ENCODE results near the gene AMN. TPM values are rescaled to one million over a fixed set of nuclear protein-coding genes. Genes with fewer than 3 reads are reported as not detected.

Gene AMN
- total RNA-seq, 2 donors from 2014 or later = 0.21 to 1.0 TPM

GRCh38 chr14:102944448-102945330 is 22.2 kb downstream of the AMN start:
- Mint-ChIP-seq H3K27me3 (peaks cover 0 to 2% of the 10 kb centered on the region in 2 donors), H3K4me3 (no peak overlapping the region), H3K4me1 (ENCODE audit: low read depth in 2 of 2) (peaks cover 10 to 11% of the 10 kb centered on the region in 2 donors), H3K27ac (no peak overlapping the region), H3K36me3 (no peaks in the 10 kb centered on the region), H3K9me3 (no peaks in the 10 kb centered on the region)
- ATAC-seq = no peak
- DNase-seq (ENCODE audit: low spot score) = no peak

- H3K4me1 Mint-ChIP-seq (ENCODE audit: low read depth in 2 of 2) = peaks cover 10 to 11% of the 10 kb centered on the region in 2 donors
- no peak overlapping the region for H3K4me3 Mint-ChIP-seq
- H3K9me3 Mint-ChIP-seq = no peaks in the 10 kb centered on the region
- ATAC-seq = no peak
- H3K27me3 Mint-ChIP-seq = peaks cover 0 to 2% of the 10 kb centered on the region in 2 donors
- DNase-seq (ENCODE audit: low spot score) = no peak
- no peaks in the 10 kb centered on the region for H3K36me3 Mint-ChIP-seq
- no peak overlapping the region for H3K27ac Mint-ChIP-seq
Measured at GRCh38 chr14:102945346-102946130, 23.1 kb downstream of the AMN start.

GRCh38 chr14:102947321-102948103 is 25.0 kb downstream of the AMN start:
- Mint-ChIP-seq H3K4me3 (no peak overlapping the region), H3K27ac (no peak overlapping the region), H3K36me3 (no peaks in the 10 kb centered on the region), H3K27me3 (peaks cover 0 to 2% of the 10 kb centered on the region in 2 donors), H3K9me3 (no peaks in the 10 kb centered on the region), H3K4me1 (ENCODE audit: low read depth in 2 of 2) (peaks cover 10 to 11% of the 10 kb centered on the region in 2 donors)
- DNase-seq (ENCODE audit: low spot score) = no peak
- ATAC-seq = no peak

GRCh38 chr14:102948698-102949061 is 26.2 kb downstream of the AMN start:
- no peaks in the 10 kb centered on the region for H3K9me3 Mint-ChIP-seq
- DNase-seq (ENCODE audit: low spot score) = no peak
- H3K27ac Mint-ChIP-seq = peak overlapping the region in 1 of 2 donors; percentile 12
- H3K27me3 Mint-ChIP-seq = peaks cover 0 to 2% of the 10 kb centered on the region in 2 donors
- no peaks in the 10 kb centered on the region for H3K36me3 Mint-ChIP-seq
- peak in 1 of 2 donors; percentile 17 for ATAC-seq
- H3K4me3 Mint-ChIP-seq = peak overlapping the region; percentile 74
- peaks cover 10 to 11% of the 10 kb centered on the region in 2 donors for H3K4me1 Mint-ChIP-seq (ENCODE audit: low read depth in 2 of 2)

GRCh38 chr14:102949062-102949800 is 26.8 kb downstream of the AMN start:
- peak; percentile 64 to 77 for ATAC-seq
- no peak for DNase-seq (ENCODE audit: low spot score)
- H3K4me1 Mint-ChIP-seq (ENCODE audit: low read depth in 2 of 2) = peaks cover 10 to 11% of the 10 kb centered on the region in 2 donors
- H3K9me3 Mint-ChIP-seq = no peaks in the 10 kb centered on the region
- no peaks in the 10 kb centered on the region for H3K36me3 Mint-ChIP-seq
- H3K4me3 Mint-ChIP-seq = peak overlapping the region; percentile 74
- H3K27me3 Mint-ChIP-seq = peaks cover 0 to 2% of the 10 kb centered on the region in 2 donors
- peak overlapping the region in 1 of 2 donors; percentile 12 for H3K27ac Mint-ChIP-seq

- Mint-ChIP-seq H3K36me3 (no peaks in the 10 kb centered on the region), H3K27ac (peak overlapping the region in 1 of 2 donors; percentile 12), H3K9me3 (no peaks in the 10 kb centered on the region), H3K27me3 (peaks cover 0 to 2% of the 10 kb centered on the region in 2 donors), H3K4me3 (peak overlapping the region; percentile 74), H3K4me1 (ENCODE audit: low read depth in 2 of 2) (peaks cover 10 to 11% of the 10 kb centered on the region in 2 donors)
- DNase-seq (ENCODE audit: low spot score) (no peak), ATAC-seq (no peak)
Measured at GRCh38 chr14:102949801-102950451, 27.5 kb downstream of the AMN start.

- Mint-ChIP-seq H3K4me1 (ENCODE audit: low read depth in 2 of 2) (peaks cover 10 to 11% of the 10 kb centered on the region in 2 donors), H3K9me3 (no peaks in the 10 kb centered on the region), H3K27ac (no peak overlapping the region), H3K36me3 (no peaks in the 10 kb centered on the region), H3K4me3 (no peak overlapping the region), H3K27me3 (peaks cover 0 to 2% of the 10 kb centered on the region in 2 donors)
- ATAC-seq = no peak
- no peak for DNase-seq (ENCODE audit: low spot score)
Measured at GRCh38 chr14:102951034-102951433, 28.6 kb downstream of the AMN start.

- Mint-ChIP-seq H3K36me3 (no peaks in the 10 kb centered on the region), H3K4me3 (no peak overlapping the region), H3K27me3 (peaks cover 0 to 2% of the 10 kb centered on the region in 2 donors), H3K27ac (no peak overlapping the region), H3K9me3 (no peaks in the 10 kb centered on the region), H3K4me1 (ENCODE audit: low read depth in 2 of 2) (peaks cover 10 to 11% of the 10 kb centered on the region in 2 donors)
- ATAC-seq = no peak
- no peak for DNase-seq (ENCODE audit: low spot score)
Measured at GRCh38 chr14:102951799-102952198, 29.3 kb downstream of the AMN start.

GRCh38 chr14:102952276-102952675 is 29.8 kb downstream of the AMN start:
- Mint-ChIP-seq H3K36me3 (no peaks in the 10 kb centered on the region), H3K4me3 (no peak overlapping the region), H3K27me3 (peaks cover 0 to under 1% of the 10 kb centered on the region in 2 donors), H3K4me1 (ENCODE audit: low read depth in 2 of 2) (peaks cover 9 to 10% of the 10 kb centered on the region in 2 donors), H3K9me3 (no peaks in the 10 kb centered on the region), H3K27ac (no peak overlapping the region)
- DNase-seq (ENCODE audit: low spot score) (no peak), ATAC-seq (no peak)

- DNase-seq (ENCODE audit: low spot score) (no peak), ATAC-seq (no peak)
- peaks cover 9 to 10% of the 10 kb centered on the region in 2 donors for H3K4me1 Mint-ChIP-seq (ENCODE audit: low read depth in 2 of 2)
- H3K27me3 Mint-ChIP-seq = no peaks in the 10 kb centered on the region
- H3K27ac Mint-ChIP-seq = no peak overlapping the region
- no peak overlapping the region for H3K4me3 Mint-ChIP-seq
- H3K36me3 Mint-ChIP-seq = no peaks in the 10 kb centered on the region
- no peaks in the 10 kb centered on the region for H3K9me3 Mint-ChIP-seq
Measured at GRCh38 chr14:102953100-102953499, 30.6 kb downstream of the AMN start.

- DNase-seq (ENCODE audit: low spot score) (no peak), ATAC-seq (no peak)
- peaks cover 3 to 4% of the 10 kb centered on the region in 2 donors for H3K4me1 Mint-ChIP-seq (ENCODE audit: low read depth in 2 of 2)
- no peaks in the 10 kb centered on the region for H3K36me3 Mint-ChIP-seq
- H3K4me3 Mint-ChIP-seq = no peak overlapping the region
- no peaks in the 10 kb centered on the region for H3K27me3 Mint-ChIP-seq
- H3K27ac Mint-ChIP-seq = no peak overlapping the region
- no peaks in the 10 kb centered on the region for H3K9me3 Mint-ChIP-seq
Measured at GRCh38 chr14:102954081-102954789, 31.8 kb downstream of the AMN start.

All from natural killer cell treated with Interleukin-12 subunit alpha and Interleukin-12 subunit beta and Interleukin-15 and Interleukin-18, amount 100 ng/mL, for 72 hours (primary cell).